ENCODE results near the gene TNNT3.

- TF ChIP-seq, protein P1, sequence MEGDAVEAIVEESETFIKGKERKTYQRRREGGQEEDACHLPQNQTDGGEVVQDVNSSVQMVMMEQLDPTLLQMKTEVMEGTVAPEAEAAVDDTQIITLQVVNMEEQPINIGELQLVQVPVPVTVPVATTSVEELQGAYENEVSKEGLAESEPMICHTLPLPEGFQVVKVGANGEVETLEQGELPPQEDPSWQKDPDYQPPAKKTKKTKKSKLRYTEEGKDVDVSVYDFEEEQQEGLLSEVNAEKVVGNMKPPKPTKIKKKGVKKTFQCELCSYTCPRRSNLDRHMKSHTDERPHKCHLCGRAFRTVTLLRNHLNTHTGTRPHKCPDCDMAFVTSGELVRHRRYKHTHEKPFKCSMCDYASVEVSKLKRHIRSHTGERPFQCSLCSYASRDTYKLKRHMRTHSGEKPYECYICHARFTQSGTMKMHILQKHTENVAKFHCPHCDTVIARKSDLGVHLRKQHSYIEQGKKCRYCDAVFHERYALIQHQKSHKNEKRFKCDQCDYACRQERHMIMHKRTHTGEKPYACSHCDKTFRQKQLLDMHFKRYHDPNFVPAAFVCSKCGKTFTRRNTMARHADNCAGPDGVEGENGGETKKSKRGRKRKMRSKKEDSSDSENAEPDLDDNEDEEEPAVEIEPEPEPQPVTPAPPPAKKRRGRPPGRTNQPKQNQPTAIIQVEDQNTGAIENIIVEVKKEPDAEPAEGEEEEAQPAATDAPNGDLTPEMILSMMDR (IDR thresholded peaks at IDR 0.05): no peak
- TF ChIP-seq POLR2A (IDR thresholded peaks at IDR 0.05): no peak
These were observed 38.9 kb downstream of the TNNT3 start for GRCh38 chr11:1958367-1958766.

Data from uterus (tissue), 2 donors.